GM23248 (cell line): ENCODE data around the gene TGFBR1.
A peak's percentile ranks its signal among the peaks of the same experiment; 100 is the strongest.

Experiments used
- EZH2 ChIP-seq: fragments of 200-600 bp; sonication (generic); IDR thresholded peaks from 2 replicates; pipeline ENCODE4 v1.6.1; 2018; ENCODE audit warnings: antibody characterized with exemption, mild to moderate bottlenecking; ENCODE audit not compliant: insufficient read depth, poor library complexity, severe bottlenecking
- EZH2phosphoT487 ChIP-seq: fragments of 200-600 bp; sonication (generic); IDR thresholded peaks from 2 replicates; pipeline ENCODE4 v1.6.1; 2018; ENCODE audit warnings: antibody characterized with exemption, moderate library complexity, mild to moderate bottlenecking, low read depth; ENCODE audit not compliant: insufficient read depth

- peak; percentile 58; the same call in 1 of the 2 replicates for TF ChIP-seq EZH2phosphoT487
- no peak for TF ChIP-seq EZH2
Measured at GRCh38 chr9:99056886-99057664, 47.8 kb upstream of the TGFBR1 start.
